ENCODE measurements around the gene DPPA5. TPM values are rescaled to one million over a fixed set of nuclear protein-coding genes. Genes with fewer than 3 reads are reported as not detected.

DPPA5 gene
- total and polyA plus RNA-seq, 2 donors (not counting 3 experiments of a cell fraction or from before 2014, with no cell fraction given) = not detected

DNA sequence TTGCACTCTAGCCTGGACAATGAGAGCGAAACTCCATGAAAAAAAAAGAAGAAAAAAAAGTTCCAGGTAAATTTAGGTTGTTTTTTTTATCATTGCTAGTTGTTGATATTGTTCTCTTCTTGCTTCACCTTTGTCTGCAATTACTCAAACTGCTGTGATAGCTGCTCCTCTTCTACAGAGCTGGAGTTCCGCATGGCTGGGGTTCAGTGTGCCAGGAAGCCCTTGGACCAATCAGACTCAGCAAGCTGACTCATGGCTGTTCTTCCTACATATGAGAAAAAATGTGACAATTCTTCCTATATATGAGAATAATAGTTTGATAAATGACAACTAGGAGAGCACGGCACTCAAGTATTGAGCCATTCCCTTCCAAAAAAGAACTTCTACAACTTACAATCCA lies 28.4 kb downstream of the DPPA5 start:
- no peak overlapping the region for H3K4me3 ChIP-seq (replicated peaks in 1 of 3; ENCODE audit: insufficient read depth in 1 of 3, low read depth in 1 of 3, low read length in 3 of 3)
- H4K20me1 ChIP-seq (replicated peaks; ENCODE audit: control insufficient read depth, extremely low read depth, insufficient read depth, low read length) = no peaks in the 10 kb centered on the region
- CTCF ChIA-PET = interaction anchor here (1.1 to 9.1 kb wide), 6 partner anchors 13 to 912 kb away, joined by 3 to 432 read pairs (median 25); no protein-coding TSS in a partner anchor
- BruUV-seq (replicated peaks) = no TSS peak
- intact Hi-C loops (cut with micrococcal nuclease) = loop anchor here (1.0 to 2.0 kb wide), 5 partner anchors 40 to 913 kb away; no protein-coding TSS in a partner anchor
- no peaks in the 10 kb centered on the region for H3K9me1 ChIP-seq (replicated peaks; ENCODE audit: control insufficient read depth, extremely low read depth, insufficient read depth, low read length)
- TF ChIP-seq POLR2AphosphoS5 (IDR thresholded peaks at IDR 0.05; ENCODE audit: insufficient read depth, low read depth, low read length) = no peak
- TF ChIP-seq EZH2 (IDR thresholded peaks at IDR 0.05; ENCODE audit: borderline replicate concordance, low read depth, low read length, severe bottlenecking) = no peak
- no peak for TF ChIP-seq GATA2 (IDR thresholded peaks at IDR 0.05; ENCODE audit: insufficient read depth, insufficient read length, low read depth, low read length)
- TF ChIP-seq JUN (IDR thresholded peaks at IDR 0.05; ENCODE audit: borderline replicate concordance, insufficient read depth, insufficient read length, low read depth) = no peak
- TF ChIP-seq, protein P1, sequence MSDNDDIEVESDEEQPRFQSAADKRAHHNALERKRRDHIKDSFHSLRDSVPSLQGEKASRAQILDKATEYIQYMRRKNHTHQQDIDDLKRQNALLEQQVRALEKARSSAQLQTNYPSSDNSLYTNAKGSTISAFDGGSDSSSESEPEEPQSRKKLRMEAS (IDR thresholded peaks at IDR 0.05; ENCODE audit: insufficient read depth, insufficient read length) = no peak
- no peak for TF ChIP-seq POLR2A (IDR thresholded peaks at IDR 0.05; ENCODE audit: low read depth, low read length)
- TF ChIP-seq FOS (IDR thresholded peaks at IDR 0.05; ENCODE audit: borderline replicate concordance, insufficient read depth, low read length) = no peak
- TF ChIP-seq, protein P2, sequence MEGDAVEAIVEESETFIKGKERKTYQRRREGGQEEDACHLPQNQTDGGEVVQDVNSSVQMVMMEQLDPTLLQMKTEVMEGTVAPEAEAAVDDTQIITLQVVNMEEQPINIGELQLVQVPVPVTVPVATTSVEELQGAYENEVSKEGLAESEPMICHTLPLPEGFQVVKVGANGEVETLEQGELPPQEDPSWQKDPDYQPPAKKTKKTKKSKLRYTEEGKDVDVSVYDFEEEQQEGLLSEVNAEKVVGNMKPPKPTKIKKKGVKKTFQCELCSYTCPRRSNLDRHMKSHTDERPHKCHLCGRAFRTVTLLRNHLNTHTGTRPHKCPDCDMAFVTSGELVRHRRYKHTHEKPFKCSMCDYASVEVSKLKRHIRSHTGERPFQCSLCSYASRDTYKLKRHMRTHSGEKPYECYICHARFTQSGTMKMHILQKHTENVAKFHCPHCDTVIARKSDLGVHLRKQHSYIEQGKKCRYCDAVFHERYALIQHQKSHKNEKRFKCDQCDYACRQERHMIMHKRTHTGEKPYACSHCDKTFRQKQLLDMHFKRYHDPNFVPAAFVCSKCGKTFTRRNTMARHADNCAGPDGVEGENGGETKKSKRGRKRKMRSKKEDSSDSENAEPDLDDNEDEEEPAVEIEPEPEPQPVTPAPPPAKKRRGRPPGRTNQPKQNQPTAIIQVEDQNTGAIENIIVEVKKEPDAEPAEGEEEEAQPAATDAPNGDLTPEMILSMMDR (IDR thresholded peaks at IDR 0.05; ENCODE audit: extremely low read depth in 1 of 2, insufficient read depth in 1 of 2, low read depth in 1 of 2, low read length in 2 of 2) = no peak
- no peak for TF ChIP-seq MYC (IDR thresholded peaks at IDR 0.05; ENCODE audit: low read depth, low read length)
- no peaks in the 10 kb centered on the region for H3K79me2 ChIP-seq (ENCODE audit: control insufficient read depth, insufficient read depth, low read length)
- H3K27ac ChIP-seq (ENCODE audit: insufficient read depth, low read depth, low read length) = no peak overlapping the region
- H3K4me1 ChIP-seq (ENCODE audit: control insufficient read depth, extremely low read depth, insufficient read depth, low read length) = no peaks in the 10 kb centered on the region
- no peaks in the 10 kb centered on the region for H3K36me3 ChIP-seq (ENCODE audit: control insufficient read depth in 2 of 2, extremely low read depth in 1 of 2, insufficient read depth in 2 of 2, low read length in 2 of 2)
- dilution Hi-C loops (cut with MboI; ENCODE audit: extremely low pct_ligation_motif_present, low sequenced_read_pairs) = no loop called here
- DNase-seq (ENCODE audit: low read depth, low spot score) = no peak
- no peak overlapping the region for H3K4me2 ChIP-seq (ENCODE audit: insufficient read depth, low read length)
- no peak overlapping the region for H2AFZ ChIP-seq (ENCODE audit: low read depth, low read length)
- no peak overlapping the region for H3K9ac ChIP-seq (replicated peaks; ENCODE audit: extremely low read depth, insufficient read depth, low read length)
- H3K27me3 ChIP-seq (ENCODE audit: control insufficient read depth in 2 of 2, insufficient read depth in 2 of 2, low read length in 2 of 2) = peaks cover 5% of the 10 kb centered on the region in 2 experiments
- POLR2A ChIA-PET = no interaction called here
- H3K9me3 ChIP-seq (replicated peaks; ENCODE audit: control insufficient read depth, insufficient read depth, low read length) = no peaks in the 10 kb centered on the region
- FAIRE-seq = no peak
